Bronchial smooth muscle cell (primary cell): ENCODE data around the gene TTC38. TPM values are rescaled to one million over a fixed set of nuclear protein-coding genes. Genes with fewer than 3 reads are reported as not detected.

ENCODE experiments used
- total RNA-seq: library from RNA; depleted of rRNA; stranded (reverse); fragments of >200 nt; gene quantifications from 2 replicates; pipeline ENCODE4 v1.2.1, GENCODE V29; 2014

TTC38 gene
- total RNA-seq: 21.0 and 25.7 TPM in 2 replicates

GRCh38 chr22:46267431-46268279 lies at the start of gene TTC38:
Gene TTC38 (plus strand): TSS chr22:46268008. CDS start chr22:46268040, 32 bp downstream.

DNA sequence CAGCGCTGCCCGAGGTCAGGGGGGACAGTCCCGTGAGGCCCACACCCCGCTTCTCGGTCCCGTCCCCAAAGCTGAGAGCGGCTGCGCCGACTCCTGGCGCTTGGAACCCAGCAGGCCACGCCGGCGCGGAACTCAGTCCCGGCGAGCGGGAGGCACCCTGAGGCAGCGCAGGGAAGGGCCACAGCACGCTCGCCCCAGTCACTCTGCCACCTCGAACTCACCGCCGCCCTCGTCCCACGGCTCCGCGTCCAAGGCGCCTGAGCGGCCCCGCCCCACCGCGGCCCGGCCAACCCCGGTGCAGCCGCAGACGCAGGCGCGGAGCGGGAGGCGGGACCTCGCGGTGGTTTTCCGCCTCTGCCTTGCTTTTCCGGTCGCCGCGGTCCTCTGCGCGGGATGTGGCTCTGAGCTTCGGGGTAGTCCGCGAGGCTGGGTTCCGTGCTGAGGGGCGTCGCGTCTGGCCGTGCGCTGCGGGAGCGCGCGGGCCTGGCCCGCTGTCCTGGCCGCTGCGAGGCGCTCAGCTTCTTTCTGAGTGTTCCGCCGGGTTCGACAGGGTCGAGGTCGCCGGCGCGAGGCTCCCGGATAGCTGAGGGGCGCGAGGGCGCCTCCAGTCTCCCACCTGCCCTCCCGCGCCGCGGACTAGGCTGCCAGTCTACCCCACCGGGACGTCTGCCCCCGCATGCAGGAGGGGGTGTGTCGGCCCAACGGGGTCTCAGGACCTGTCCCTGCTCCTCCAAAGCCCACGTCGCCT lies 17.6 kb upstream of the TTC38 start, which contains the start of gene CDPF1:
Gene CDPF1 (minus strand): TSS at position 259 of the 748 bp plus-strand sequence. CDS start 2,009 bp downstream, outside the sequence.

DNA sequence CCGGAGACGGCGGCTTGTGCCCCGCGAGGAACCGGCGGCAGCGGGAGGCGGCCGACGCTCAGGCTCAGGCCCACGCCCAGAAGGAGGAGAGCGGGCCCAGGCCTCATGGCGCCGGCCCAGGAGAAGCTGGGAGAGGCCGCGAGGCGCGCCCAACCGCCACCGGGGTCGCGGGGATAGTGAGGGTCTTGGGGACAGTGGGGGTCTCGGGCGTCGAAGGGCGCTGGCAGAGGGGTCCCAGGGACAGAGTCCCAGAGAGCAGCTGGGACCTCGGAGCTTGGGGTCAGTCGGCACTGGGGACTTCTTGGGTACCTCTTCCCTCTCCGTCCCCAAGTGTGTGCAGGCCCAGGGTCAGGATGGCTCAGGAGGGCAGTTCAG lies 4.6 kb upstream of the TTC38 start, which contains the start of gene PKDREJ:
Gene PKDREJ (minus strand): TSS at position 128 of the 375 bp plus-strand sequence. CDS start 21 bp downstream, at position 107.

GRCh38 chr22:46296257-46297150 lies 28.7 kb downstream of the TTC38 start, which contains the start of gene GTSE1:
Gene GTSE1 (plus strand): TSS chr22:46296870. CDS start chr22:46297401, 531 bp downstream.

GRCh38 chr22:46335201-46336118 lies 67.7 kb downstream of the TTC38 start, which contains the start of gene TRMU:
Gene TRMU (plus strand): TSS chr22:46335714. CDS start chr22:46335765, 51 bp downstream.

Other genes starting within 250 kb of the TTC38 start
- 6.6 and 6.8 TPM in 2 replicates for gene PPARA, start 117.5 kb upstream of the TTC38 start, total RNA-seq
- gene CDPF1, start 17.7 kb upstream of the TTC38 start, total RNA-seq: 6.7 and 11.7 TPM in 2 replicates
- under 0.01 and 0.09 TPM in 2 replicates for gene PKDREJ, start 4.7 kb upstream of the TTC38 start, total RNA-seq
- gene GTSE1, start 28.9 kb downstream of the TTC38 start, total RNA-seq: 0.17 and 0.95 TPM in 2 replicates
- 27.6 and 36.5 TPM in 2 replicates for gene TRMU, start 67.7 kb downstream of the TTC38 start, total RNA-seq